ENCODE data around the gene BAG1.

BAG1 gene

DNA sequence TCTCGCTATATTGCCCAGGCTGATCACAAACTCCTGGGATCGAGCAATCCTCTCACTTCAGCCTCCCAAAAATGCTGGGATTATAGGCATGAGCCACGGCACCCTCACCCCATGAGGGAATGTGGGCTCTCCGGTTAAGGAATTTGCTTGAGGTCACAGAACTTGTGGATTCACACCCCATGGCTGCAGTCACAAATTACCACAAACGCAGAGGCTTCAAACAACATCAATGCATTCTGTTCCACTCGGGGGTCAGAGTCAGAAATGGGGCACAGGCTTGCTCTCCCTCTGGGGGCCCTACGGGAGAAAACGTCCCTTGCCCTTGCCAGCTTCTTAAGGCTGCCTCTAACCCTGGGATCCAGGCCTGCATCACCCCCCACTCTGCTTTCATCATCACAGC lies 36.8 kb downstream of the BAG1 start:
- DNase-seq: no peak
- no peak for TF ChIP-seq GATA1 (IDR thresholded peaks at IDR 0.05; ENCODE audit: low read depth, low read length)
- TF ChIP-seq POLR2A (IDR thresholded peaks at IDR 0.05; ENCODE audit: low read length): no peak

- TF ChIP-seq POLR2A (IDR thresholded peaks at IDR 0.05; ENCODE audit: low read length) (no peak), GATA1 (IDR thresholded peaks at IDR 0.05; ENCODE audit: low read depth, low read length) (no peak)
- no peak for DNase-seq
These were observed 37.5 kb downstream of the BAG1 start for GRCh38 chr9:33227008-33227398.

DNA sequence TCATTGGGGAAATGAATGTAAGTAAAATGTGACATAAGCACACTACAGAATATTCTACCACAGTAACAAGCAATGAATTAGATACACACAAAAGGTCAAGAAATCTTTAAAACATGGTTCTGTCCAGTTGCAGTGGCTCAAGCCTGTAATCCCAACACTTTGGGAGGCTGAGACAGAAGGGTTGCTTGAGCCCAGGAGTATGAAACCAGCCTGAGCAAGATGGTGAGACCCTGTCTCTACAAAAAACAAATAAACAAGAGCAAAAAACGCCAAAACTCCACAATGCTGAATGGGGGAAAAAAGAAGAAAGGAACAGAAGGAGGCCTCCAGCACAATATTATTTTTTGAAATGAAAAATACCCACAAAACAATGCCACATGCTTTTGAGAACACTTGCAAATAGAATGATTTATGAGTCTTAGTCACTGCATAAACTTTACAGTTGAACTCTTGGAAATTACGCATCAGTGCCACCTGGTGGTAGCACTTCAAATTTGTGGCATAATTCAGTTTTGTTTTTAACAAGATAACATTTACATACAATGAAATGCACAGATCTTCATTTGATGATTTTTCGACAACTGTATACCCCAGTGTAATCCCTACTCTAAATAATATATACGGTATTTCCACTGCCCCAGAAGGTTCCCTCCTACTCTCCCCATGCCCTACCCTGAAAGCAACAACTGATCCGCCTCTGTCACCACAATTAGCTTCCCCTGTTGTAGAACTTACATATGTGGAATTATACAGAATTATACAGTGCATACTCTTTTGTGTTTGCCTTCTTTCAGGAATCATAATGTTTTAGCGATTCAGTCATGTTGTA lies 39.0 kb downstream of the BAG1 start:
- DNase-seq: peak; percentile 69 to 87
- TF ChIP-seq POLR2A (IDR thresholded peaks at IDR 0.05; ENCODE audit: low read length): no peak
- no peak for TF ChIP-seq GATA1 (IDR thresholded peaks at IDR 0.05; ENCODE audit: low read depth, low read length)

GRCh38 chr9:33223696-33224095 lies 40.8 kb downstream of the BAG1 start:
- TF ChIP-seq POLR2A (IDR thresholded peaks at IDR 0.05; ENCODE audit: low read length) (no peak), GATA1 (IDR thresholded peaks at IDR 0.05; ENCODE audit: low read depth, low read length) (no peak)
- DNase-seq: no peak

DNA sequence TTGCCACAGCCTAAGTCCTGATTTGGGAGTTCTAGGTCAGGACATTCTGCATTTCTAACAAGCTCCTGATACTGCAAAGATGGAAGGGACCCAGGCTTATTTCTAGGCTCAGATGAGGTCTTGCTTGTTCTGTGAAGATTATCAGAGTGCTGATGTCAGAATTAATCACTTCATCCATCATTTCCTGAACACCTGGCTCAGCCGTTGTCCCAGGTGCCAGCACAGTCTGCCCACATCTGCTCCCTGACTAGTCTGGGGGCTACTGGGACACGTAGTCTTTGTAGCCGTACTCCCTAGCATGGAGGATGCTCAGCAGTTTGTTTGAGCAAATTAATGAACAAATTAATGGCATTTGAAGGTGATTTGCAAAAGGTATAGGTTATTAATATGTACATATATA lies 42.5 kb downstream of the BAG1 start:
- TF ChIP-seq POLR2A (IDR thresholded peaks at IDR 0.05; ENCODE audit: low read length): no peak
- TF ChIP-seq GATA1 (IDR thresholded peaks at IDR 0.05; ENCODE audit: low read depth, low read length): no peak
- no peak for DNase-seq

DNA sequence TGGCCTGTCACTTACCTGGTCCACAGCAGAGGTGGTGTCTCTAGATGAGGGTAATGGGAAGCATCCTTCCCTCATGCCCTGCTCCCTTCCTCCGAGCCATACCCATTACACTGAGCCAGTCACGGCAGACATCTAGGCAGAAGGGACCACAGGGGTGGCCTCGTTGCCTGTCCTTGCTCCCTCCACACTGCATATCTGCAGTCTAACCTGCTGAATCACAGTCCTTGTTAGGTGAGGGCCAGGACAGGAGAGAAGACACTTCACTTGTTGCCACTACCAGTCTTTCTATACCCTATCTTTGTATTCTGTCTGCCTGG lies 43.0 kb downstream of the BAG1 start:
- TF ChIP-seq POLR2A (IDR thresholded peaks at IDR 0.05; ENCODE audit: low read length): no peak
- no peak for TF ChIP-seq GATA1 (IDR thresholded peaks at IDR 0.05; ENCODE audit: low read depth, low read length)
- no peak for DNase-seq

DNA sequence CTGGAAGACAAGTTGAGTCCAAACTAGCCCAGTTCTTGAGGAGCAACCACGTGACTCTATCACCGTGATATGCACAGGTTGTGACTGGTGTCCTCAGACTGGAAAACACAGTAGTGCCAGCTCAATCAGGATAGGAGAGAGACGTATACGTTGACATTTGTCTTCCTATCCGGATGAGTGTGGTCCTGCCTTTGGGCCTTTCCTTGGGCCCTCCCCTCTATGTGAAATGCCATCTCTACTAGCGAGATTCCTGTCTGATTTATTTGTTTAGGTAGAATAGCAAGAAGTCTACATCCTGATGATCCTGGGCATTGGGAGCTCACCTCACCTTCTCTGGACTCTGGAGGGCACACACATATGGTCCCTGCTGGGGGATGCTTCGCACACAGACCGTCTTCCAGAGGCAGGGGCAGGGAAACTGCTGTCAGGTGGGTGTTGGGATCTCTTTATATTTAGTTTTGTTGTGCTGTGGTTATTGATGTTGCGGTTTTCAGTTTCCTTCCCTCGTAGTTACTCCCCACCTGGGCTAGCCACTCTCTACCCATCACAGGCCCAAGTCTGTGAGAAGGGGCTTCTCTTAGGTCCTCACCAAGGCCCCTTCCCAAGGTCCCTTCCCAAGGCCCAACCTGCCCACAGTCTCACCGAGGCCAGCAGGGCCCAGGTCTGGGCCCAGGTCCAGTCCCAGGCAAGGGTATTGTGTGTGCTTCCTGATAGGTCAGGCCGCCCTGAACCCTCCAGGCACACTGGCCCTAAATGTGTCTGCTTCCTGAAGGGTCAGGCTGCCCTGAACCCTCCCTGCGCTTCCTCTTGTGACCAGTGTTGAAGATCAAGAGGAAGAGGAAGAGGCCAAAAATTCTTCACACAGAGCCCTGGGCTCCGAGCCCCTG lies 43.6 kb downstream of the BAG1 start:
- no peak for DNase-seq
- TF ChIP-seq POLR2A (IDR thresholded peaks at IDR 0.05; ENCODE audit: low read length) (no peak), GATA1 (IDR thresholded peaks at IDR 0.05; ENCODE audit: low read depth, low read length) (no peak)

DNA sequence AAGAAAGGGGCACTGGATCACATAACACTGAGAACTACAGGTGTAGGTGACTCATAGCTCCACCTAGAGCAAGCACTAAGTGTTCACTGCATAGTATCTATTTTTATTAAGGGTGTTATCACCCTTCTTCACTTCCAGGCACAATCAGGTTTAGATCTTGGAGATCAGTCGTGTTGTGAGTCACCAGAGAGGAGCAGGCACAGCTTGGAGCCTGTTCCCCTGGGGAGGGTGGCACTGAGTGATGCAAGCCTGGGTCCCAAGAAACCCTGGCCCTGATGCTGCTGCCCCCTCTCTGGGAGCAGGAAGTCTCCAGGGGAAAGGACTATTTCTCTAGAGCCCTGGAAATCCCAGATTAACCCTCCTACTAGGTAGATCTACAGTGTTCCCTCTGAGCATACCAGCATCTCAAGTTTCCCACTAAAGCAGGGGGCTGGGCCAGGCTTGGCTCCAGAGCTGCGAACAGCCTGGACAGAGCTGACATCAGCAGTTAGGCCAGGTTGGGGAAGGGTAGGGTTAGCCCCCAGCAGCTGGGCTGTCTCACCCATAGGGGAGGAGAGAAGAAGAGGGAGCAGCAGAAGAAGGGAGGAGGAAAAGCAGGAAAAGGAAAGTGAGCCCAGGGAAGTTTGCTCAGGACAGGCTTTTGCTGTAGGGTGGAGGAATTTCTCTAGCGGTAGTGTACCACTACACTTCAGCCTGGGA lies 52.7 kb downstream of the BAG1 start:
- TF ChIP-seq GATA1 (IDR thresholded peaks at IDR 0.05; ENCODE audit: low read depth, low read length): no peak
- no peak for TF ChIP-seq POLR2A (IDR thresholded peaks at IDR 0.05; ENCODE audit: low read length)
- DNase-seq: no peak

- no peak for DNase-seq
- TF ChIP-seq POLR2A (IDR thresholded peaks at IDR 0.05; ENCODE audit: low read length) (no peak), GATA1 (IDR thresholded peaks at IDR 0.05; ENCODE audit: low read depth, low read length) (no peak)
These were observed 54.3 kb downstream of the BAG1 start for GRCh38 chr9:33210006-33210715.

- no peak for DNase-seq
- TF ChIP-seq GATA1 (IDR thresholded peaks at IDR 0.05; ENCODE audit: low read depth, low read length): no peak
- TF ChIP-seq POLR2A (IDR thresholded peaks at IDR 0.05; ENCODE audit: low read length): no peak
These were observed 55.1 kb downstream of the BAG1 start for GRCh38 chr9:33209394-33209793.

DNA sequence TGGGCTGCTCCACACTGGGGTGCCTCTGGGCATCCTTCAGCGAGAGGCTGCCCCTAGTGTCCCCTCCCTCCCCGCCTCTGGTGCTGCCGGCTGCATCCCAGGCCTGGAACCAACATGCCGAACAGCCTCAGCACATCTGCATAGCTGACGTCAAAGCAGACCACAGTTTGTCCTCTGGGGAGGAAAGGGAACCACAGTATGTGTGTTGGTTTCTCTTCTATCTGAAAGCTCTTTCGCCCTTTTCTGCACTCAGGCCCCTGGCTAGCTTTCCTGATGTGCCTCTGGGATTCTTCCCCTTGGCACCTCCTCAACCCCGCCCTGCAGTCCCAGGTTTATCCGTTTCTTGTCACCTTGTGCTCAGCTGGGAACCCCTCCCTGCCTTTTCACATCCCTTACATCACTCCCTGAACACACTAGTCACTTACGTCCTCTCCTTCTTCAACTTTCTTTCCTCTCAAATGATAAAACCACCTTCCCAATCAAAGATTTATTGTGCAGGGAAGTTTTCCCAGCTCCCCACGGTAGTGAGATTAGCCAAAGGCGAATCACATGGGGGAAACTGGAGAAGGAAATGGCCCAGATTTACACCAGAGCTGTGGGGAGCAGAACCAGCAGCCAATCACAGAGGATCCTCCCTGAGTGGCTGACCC lies 61.8 kb downstream of the BAG1 start:
- no peak for DNase-seq
- TF ChIP-seq GATA1 (IDR thresholded peaks at IDR 0.05; ENCODE audit: low read depth, low read length) (no peak), POLR2A (IDR thresholded peaks at IDR 0.05; ENCODE audit: low read length) (no peak)
